HUDEP-2 (cell line): ENCODE measurements around the gene LRRTM1.
A peak's percentile ranks its signal among the peaks of the same experiment; 100 is the strongest.

Experiments
- DNase-seq, 76 experiments: peaks; one replicate each; lab custom pipeline; 2025; ENCODE audit not compliant: unreplicated experiment in 76 of 76; lab: John Stamatoyannopoulos, UW

LRRTM1 gene, protein sequence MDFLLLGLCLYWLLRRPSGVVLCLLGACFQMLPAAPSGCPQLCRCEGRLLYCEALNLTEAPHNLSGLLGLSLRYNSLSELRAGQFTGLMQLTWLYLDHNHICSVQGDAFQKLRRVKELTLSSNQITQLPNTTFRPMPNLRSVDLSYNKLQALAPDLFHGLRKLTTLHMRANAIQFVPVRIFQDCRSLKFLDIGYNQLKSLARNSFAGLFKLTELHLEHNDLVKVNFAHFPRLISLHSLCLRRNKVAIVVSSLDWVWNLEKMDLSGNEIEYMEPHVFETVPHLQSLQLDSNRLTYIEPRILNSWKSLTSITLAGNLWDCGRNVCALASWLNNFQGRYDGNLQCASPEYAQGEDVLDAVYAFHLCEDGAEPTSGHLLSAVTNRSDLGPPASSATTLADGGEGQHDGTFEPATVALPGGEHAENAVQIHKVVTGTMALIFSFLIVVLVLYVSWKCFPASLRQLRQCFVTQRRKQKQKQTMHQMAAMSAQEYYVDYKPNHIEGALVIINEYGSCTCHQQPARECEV

DNA sequence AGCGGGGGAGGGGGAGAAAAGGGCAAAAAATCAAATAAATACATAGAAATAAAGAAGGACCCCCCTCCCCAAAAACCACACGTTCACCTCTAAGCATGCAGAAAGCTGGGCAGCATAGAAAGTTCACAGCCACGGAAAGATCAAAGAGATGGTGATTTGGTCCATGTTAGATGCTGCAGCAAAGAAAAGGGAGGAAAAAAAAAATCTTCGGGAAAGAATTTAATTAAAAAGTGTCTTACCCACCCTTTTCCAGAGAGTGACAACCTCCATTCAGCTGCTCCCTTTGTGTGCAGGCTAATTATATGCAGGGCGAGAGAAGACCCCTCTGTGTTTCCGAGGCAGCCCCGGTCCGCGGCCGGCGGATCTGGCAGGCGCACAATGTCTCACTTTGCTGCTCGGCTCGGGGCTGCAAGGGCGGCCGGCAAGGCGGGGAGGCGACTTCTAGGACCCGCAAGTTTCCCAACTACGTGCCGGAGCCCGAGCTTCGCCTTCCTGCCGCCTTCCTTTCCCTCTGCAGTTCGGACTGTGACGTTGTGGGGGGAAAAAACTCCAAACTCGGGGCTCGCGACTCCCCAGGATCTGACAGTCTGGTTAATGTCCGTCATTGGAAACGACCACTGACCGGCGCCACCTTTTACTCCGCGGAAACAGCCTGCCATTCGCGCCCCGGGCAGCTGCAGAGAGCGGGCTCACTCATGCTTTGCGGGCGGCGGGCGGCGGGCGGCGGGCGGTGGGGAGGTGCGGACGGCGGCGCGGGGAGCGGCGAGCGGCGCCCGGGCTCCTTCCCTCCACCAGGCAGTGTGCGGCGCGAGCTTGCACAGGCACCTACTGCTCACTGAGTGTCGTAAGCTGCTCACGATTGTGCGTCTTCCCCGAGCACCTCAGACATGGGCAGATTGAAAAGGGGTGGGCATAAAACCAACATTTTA, at the start of gene LRRTM1:
LRRTM1 (minus strand) TSS at position 844 of the 929 bp plus-strand sequence. CDS start 933 bp downstream, outside the sequence.
- DNase-seq: no peak

- DNase-seq: no peak
Observed at GRCh38 chr2:80351231-80351630, 46.7 kb upstream of the LRRTM1 start.

- no peak for DNase-seq
Observed at GRCh38 chr2:80348953-80349352, 44.4 kb upstream of the LRRTM1 start.

DNA sequence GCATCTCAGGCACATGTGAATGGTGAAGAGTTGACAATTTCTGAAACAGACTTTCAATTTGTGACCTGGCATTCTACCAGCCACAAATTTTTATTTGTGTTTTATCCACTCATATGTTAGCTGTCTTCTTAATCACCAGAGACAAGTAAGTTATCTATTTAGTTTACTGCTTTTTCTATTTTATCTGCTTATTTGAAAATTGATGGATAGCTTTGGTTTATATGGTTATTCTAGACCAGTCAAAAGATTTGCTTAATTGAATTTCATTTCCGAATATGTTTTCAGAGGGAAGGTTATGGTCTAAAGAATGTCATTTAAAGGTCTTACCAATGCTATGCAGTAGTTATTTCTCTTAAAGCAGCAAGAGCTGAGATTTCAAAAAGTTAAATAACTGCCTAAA, 43.5 kb upstream of the LRRTM1 start:
- DNase-seq: no peak

- DNase-seq: no peak
Observed at GRCh38 chr2:80340022-80340421, 35.5 kb upstream of the LRRTM1 start.

- no peak for DNase-seq
Observed at GRCh38 chr2:80338794-80339193, 34.2 kb upstream of the LRRTM1 start.

DNA sequence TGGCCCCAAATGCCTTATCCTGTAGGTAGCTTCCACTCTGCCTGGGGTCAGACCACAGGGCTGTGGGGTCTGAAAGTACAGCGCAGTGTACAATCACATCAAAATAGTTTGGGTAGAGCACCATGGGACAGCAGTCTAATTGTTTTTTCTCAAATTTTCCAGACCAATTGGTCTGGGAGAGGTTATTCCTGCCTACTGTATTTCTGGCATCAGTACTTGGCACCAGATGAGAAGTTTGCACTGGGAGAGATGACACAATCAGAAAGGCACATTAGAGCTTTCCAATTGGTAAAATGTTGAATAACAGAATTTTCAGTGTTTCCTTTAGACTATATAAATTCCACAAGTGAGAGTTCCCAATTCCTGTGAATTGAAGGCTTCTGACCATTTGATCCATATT, 30.9 kb upstream of the LRRTM1 start:
- no peak for DNase-seq

- no peak for DNase-seq
Observed at GRCh38 chr2:80333886-80334285, 29.3 kb upstream of the LRRTM1 start.

- no peak for DNase-seq
Observed at GRCh38 chr2:80330527-80331450, 26.2 kb upstream of the LRRTM1 start.

- no peak for DNase-seq
Observed at GRCh38 chr2:80329491-80329890, 24.9 kb upstream of the LRRTM1 start.

DNA sequence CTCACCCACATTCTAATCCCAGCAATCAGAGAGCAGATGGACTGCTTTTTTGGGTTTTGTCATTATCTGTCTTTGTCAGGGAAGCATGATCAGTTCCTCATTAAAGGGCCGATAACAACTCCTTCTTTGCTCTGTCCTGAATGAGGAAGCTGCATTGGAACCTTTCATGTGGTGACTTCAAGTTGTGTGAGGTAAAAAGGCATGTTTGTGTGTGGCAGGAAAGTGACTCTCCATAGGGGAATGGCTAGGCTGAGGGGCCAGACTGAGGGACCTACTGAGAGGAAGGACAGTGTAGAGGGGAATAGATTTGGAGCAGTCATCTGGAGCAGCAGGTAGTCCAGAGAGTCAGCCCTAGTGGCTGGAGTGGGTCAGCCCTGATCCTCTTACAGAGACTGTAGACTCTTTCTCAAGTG, 23.6 kb upstream of the LRRTM1 start:
- peak in 1 of 76 experiments; percentile 1 for DNase-seq

GRCh38 chr2:80326861-80327260, 22.3 kb upstream of the LRRTM1 start:
- no peak for DNase-seq

- peak in 4 of 76 experiments; percentile 1 to 34 (median 6) for DNase-seq
Observed at GRCh38 chr2:80326214-80326613, 21.7 kb upstream of the LRRTM1 start.

- no peak for DNase-seq
Observed at GRCh38 chr2:80324525-80324924, 20.0 kb upstream of the LRRTM1 start.

DNA sequence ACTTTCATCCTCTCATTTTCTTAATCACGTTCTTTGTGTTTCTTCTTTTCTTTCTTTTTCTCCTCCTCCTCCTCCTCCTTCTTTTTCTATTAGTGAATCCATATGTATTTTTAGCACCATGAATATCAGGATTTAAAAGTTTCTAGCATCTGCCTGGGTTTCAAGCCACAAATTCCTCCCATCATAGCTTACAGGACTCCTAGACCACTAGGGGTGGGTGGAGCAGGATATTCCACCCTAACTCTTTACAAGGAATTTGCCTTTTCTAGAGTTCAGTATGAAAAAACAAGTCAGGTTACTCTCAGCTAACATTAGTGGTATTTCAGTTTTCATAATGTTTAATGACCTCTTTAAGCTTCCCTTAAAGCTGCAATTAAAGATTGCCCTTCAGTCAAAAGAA, 19.1 kb upstream of the LRRTM1 start:
- DNase-seq: no peak

- no peak for DNase-seq
Observed at GRCh38 chr2:80322958-80323357, 18.4 kb upstream of the LRRTM1 start.

- no peak for DNase-seq
Observed at GRCh38 chr2:80322311-80322920, 17.9 kb upstream of the LRRTM1 start.

GRCh38 chr2:80312282-80312839, 7.8 kb upstream of the LRRTM1 start:
- no peak for DNase-seq

DNA sequence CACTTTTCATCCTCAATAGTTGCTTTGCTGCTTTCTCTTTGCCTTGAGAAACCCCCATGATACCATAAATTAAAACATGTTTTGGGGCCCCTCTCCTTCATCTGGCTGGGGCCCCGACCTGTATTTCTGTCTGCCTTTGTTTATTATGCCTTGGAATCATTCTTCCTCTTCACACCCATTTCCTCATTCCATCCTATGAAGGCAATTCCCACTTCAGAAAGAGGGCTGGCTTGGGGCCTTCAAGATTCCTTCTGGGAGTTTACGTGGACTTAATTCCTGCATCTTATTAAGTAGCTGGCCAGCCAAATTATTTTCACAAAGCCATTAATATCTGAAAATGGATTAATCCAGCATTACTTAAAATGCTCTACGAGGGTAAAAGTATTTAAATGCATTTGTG, 6.8 kb upstream of the LRRTM1 start:
- DNase-seq: no peak
